Peyer's patch (tissue), 4 donors: Measurements from ENCODE around the gene TTLL10. TPM values are rescaled to one million over a fixed set of nuclear protein-coding genes. Genes with fewer than 3 reads are reported as not detected.
A peak's percentile ranks its signal among the peaks of the same experiment; 100 is the strongest.

Source experiments
- DNase-seq, 3 donors: peaks; one replicate each; pipeline ENCODE4 v3.0.0-alpha.2; 2017 to 2019
- H3K27ac ChIP-seq, 4 donors: fragments of 200-600 bp; sonication (generic); one replicate each; pipeline ENCODE4 v1.5.1; 2016 to 2019
- H3K27me3 ChIP-seq, 2 donors: fragments of 200-600 bp; sonication (generic); one replicate each; pipeline ENCODE4 v1.5.1; 2019
- H3K36me3 ChIP-seq, 3 donors: fragments of 200-600 bp; sonication (generic); one replicate each; pipeline ENCODE4 v1.5.1; 2016 to 2019
- H3K4me1 ChIP-seq, 4 donors: fragments of 200-600 bp; sonication (generic); one replicate each; pipeline ENCODE4 v1.5.1; 2016 to 2019
- H3K4me3 ChIP-seq, 4 donors: fragments of 200-600 bp; sonication (generic); 1 replicate in 3 of 4; 2 replicates in 1 of 4; pipeline ENCODE4 v1.5.1; 2016 to 2019; ENCODE audit warnings: mild to moderate bottlenecking in 1 of 4
- H3K9me3 ChIP-seq, 4 donors: fragments of 200-600 bp; sonication (generic); one replicate each; pipeline ENCODE4 v1.5.1; 2016 to 2019; ENCODE audit warnings: mild to moderate bottlenecking in 1 of 4
- CTCF ChIP-seq, 6 experiments: fragments of 450-650 bp in 4 of 6; fragments of 200-600 bp in 2 of 6; sonication (generic) in 1 of 6; IDR thresholded peaks; one replicate each; pipeline ENCODE4 v1.5.1; 2017 to 2019; ENCODE audit warnings: antibody characterized with exemption in 6 of 6, mild to moderate bottlenecking in 3 of 6, moderate library complexity in 1 of 6
- POLR2A ChIP-seq, 2 donors: fragments of 450-650 bp; IDR thresholded peaks; one replicate each; pipeline ENCODE4 v1.5.1; 2017; ENCODE audit warnings: antibody characterized with exemption in 2 of 2, mild to moderate bottlenecking in 2 of 2, moderate library complexity in 2 of 2
- total RNA-seq, 4 donors: library from RNA; depleted of rRNA; stranded (reverse); fragments of >200 nt; gene quantifications; one replicate each; pipeline ENCODE4 v1.1.0, GENCODE V29; 2016

TTLL10 gene
- total RNA-seq, 4 donors from 2014 or later, result 1.6 to 3.6 (median 1.8) TPM; not detected in 1

GRCh38 chr1:1212780-1213344 is 39.2 kb downstream of the TTLL10 start:
- Histone ChIP-seq H3K4me3 (peak overlapping the region; percentile 2 to 35 (median 26)), H3K27me3 (no peaks in the 10 kb centered on the region), H3K36me3 (peaks cover 0 to 14% (median 0%) of the 10 kb centered on the region in 3 donors), H3K4me1 (peaks cover 0 to 52% (median 28%) of the 10 kb centered on the region in 4 donors), H3K9me3 (no peaks in the 10 kb centered on the region), H3K27ac (peak overlapping the region in 3 of 4 donors; percentile 46 to 57 (median 57))
- DNase-seq, result peak in 2 of 3 donors; percentile 75 to 85
- TF ChIP-seq CTCF (IDR thresholded peaks at IDR 0.05) (no peak), POLR2A (IDR thresholded peaks at IDR 0.05) (no peak)

- H3K9me3 ChIP-seq, result no peaks in the 10 kb centered on the region
- TF ChIP-seq POLR2A (IDR thresholded peaks at IDR 0.05) (no peak), CTCF (IDR thresholded peaks at IDR 0.05) (no peak)
- DNase-seq, result peak in 2 of 3 donors; percentile 45 to 74
- peaks cover 0 to 21% (median 0%) of the 10 kb centered on the region in 3 donors for H3K36me3 ChIP-seq
- no peaks in the 10 kb centered on the region for H3K27me3 ChIP-seq
- peaks cover 0 to 44% (median 20%) of the 10 kb centered on the region in 4 donors for H3K4me1 ChIP-seq
- H3K27ac ChIP-seq, result peak within 1 kb of the TSS in 3 of 4 donors; percentile 46 to 57 (median 51)
- peak within 1 kb of the TSS; percentile 2 to 35 (median 26) for H3K4me3 ChIP-seq
Observed at GRCh38 chr1:1213345-1214265, 39.9 kb downstream of the TTLL10 start, which contains the start of gene TNFRSF4. TSS of gene TNFRSF4 (minus strand) at chr1:1214153. CDS start at chr1:1214127, 26 bp downstream.

GRCh38 chr1:1215080-1215676 is 41.5 kb downstream of the TTLL10 start:
- H3K36me3 ChIP-seq, result peaks cover 0 to 36% (median 0%) of the 10 kb centered on the region in 3 donors
- peak overlapping the region in 2 of 4 donors; percentile 30 to 49 for H3K27ac ChIP-seq
- no peaks in the 10 kb centered on the region for H3K9me3 ChIP-seq
- TF ChIP-seq CTCF (IDR thresholded peaks at IDR 0.05) (no peak), POLR2A (IDR thresholded peaks at IDR 0.05) (no peak)
- no peak for DNase-seq
- no peaks in the 10 kb centered on the region for H3K27me3 ChIP-seq
- no peak overlapping the region for H3K4me3 ChIP-seq
- peaks cover 0 to 36% (median 18%) of the 10 kb centered on the region in 4 donors for H3K4me1 ChIP-seq

- Histone ChIP-seq H3K27me3 (no peaks in the 10 kb centered on the region), H3K4me3 (no peak overlapping the region), H3K9me3 (no peaks in the 10 kb centered on the region), H3K36me3 (peaks cover 0 to 45% (median 0%) of the 10 kb centered on the region in 3 donors), H3K4me1 (peaks cover 0 to 36% (median 18%) of the 10 kb centered on the region in 4 donors), H3K27ac (peak overlapping the region in 1 of 4 donors; percentile 43)
- DNase-seq, result no peak
- TF ChIP-seq CTCF (IDR thresholded peaks at IDR 0.05), result no peak
- no peak for TF ChIP-seq POLR2A (IDR thresholded peaks at IDR 0.05)
Observed at GRCh38 chr1:1215881-1216605, 42.4 kb downstream of the TTLL10 start.
